ENCODE data around the gene SUFU.

DNA sequence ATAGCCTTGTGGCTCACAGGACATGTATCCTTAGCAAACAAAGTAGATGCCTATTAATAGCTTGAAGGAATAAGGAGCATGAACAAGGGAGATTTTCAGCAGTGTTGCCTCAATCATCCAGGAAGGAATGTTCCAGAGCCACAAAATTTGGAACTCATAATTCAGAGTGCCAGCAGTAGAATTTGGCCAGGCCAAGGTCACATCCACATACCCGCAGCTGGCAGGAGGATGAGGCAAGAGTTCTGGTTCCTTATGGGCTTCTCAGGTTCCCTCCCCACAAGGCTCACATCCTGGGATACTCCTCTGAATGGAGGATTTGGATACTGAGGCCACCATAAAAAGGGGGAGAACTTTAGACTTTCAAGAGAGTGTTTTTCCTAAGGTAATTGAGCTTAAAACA lies 45.8 kb downstream of the SUFU start:
- TF ChIP-seq EZH2phosphoT487 (IDR thresholded peaks at IDR 0.05; ENCODE audit: unreplicated experiment) (no peak), EZH2 (IDR thresholded peaks at IDR 0.05; ENCODE audit: low read depth, unreplicated experiment) (no peak), CREB1 (CRISPR knock-in tag; IDR thresholded peaks at IDR 0.05; ENCODE audit: low read depth) (no peak), POLR2AphosphoS5 (IDR thresholded peaks at IDR 0.05; ENCODE audit: low read depth) (no peak), JUNB (IDR thresholded peaks at IDR 0.05; ENCODE audit: unreplicated experiment) (no peak), STAT1 (IDR thresholded peaks at IDR 0.05; ENCODE audit: unreplicated experiment) (no peak), ZNF331 (CRISPR knock-in tag; IDR thresholded peaks at IDR 0.05; ENCODE audit: low read depth) (no peak), ZNF114 (CRISPR knock-in tag; IDR thresholded peaks at IDR 0.05) (no peak)
- TF ChIP-seq, protein P1, sequence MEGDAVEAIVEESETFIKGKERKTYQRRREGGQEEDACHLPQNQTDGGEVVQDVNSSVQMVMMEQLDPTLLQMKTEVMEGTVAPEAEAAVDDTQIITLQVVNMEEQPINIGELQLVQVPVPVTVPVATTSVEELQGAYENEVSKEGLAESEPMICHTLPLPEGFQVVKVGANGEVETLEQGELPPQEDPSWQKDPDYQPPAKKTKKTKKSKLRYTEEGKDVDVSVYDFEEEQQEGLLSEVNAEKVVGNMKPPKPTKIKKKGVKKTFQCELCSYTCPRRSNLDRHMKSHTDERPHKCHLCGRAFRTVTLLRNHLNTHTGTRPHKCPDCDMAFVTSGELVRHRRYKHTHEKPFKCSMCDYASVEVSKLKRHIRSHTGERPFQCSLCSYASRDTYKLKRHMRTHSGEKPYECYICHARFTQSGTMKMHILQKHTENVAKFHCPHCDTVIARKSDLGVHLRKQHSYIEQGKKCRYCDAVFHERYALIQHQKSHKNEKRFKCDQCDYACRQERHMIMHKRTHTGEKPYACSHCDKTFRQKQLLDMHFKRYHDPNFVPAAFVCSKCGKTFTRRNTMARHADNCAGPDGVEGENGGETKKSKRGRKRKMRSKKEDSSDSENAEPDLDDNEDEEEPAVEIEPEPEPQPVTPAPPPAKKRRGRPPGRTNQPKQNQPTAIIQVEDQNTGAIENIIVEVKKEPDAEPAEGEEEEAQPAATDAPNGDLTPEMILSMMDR (conservative IDR thresholded peaks at IDR 0.05; ENCODE audit: low read depth in 2 of 2): no peak
- TF ChIP-seq, protein P2, sequence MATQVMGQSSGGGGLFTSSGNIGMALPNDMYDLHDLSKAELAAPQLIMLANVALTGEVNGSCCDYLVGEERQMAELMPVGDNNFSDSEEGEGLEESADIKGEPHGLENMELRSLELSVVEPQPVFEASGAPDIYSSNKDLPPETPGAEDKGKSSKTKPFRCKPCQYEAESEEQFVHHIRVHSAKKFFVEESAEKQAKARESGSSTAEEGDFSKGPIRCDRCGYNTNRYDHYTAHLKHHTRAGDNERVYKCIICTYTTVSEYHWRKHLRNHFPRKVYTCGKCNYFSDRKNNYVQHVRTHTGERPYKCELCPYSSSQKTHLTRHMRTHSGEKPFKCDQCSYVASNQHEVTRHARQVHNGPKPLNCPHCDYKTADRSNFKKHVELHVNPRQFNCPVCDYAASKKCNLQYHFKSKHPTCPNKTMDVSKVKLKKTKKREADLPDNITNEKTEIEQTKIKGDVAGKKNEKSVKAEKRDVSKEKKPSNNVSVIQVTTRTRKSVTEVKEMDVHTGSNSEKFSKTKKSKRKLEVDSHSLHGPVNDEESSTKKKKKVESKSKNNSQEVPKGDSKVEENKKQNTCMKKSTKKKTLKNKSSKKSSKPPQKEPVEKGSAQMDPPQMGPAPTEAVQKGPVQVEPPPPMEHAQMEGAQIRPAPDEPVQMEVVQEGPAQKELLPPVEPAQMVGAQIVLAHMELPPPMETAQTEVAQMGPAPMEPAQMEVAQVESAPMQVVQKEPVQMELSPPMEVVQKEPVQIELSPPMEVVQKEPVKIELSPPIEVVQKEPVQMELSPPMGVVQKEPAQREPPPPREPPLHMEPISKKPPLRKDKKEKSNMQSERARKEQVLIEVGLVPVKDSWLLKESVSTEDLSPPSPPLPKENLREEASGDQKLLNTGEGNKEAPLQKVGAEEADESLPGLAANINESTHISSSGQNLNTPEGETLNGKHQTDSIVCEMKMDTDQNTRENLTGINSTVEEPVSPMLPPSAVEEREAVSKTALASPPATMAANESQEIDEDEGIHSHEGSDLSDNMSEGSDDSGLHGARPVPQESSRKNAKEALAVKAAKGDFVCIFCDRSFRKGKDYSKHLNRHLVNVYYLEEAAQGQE (IDR thresholded peaks at IDR 0.05; ENCODE audit: unreplicated experiment): no peak
- TF ChIP-seq, protein P3, sequence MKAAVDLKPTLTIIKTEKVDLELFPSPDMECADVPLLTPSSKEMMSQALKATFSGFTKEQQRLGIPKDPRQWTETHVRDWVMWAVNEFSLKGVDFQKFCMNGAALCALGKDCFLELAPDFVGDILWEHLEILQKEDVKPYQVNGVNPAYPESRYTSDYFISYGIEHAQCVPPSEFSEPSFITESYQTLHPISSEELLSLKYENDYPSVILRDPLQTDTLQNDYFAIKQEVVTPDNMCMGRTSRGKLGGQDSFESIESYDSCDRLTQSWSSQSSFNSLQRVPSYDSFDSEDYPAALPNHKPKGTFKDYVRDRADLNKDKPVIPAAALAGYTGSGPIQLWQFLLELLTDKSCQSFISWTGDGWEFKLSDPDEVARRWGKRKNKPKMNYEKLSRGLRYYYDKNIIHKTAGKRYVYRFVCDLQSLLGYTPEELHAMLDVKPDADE (IDR thresholded peaks at IDR 0.05): no peak
